ENCODE data around the gene FBXO34. TPM values are rescaled to one million over a fixed set of nuclear protein-coding genes. Genes with fewer than 3 reads are reported as not detected.

FBXO34 gene
- total RNA-seq, 1 donor = 19.7 TPM

- H3K4me3 ChIP-seq (ENCODE audit: low read depth, low read length) = no peak overlapping the region
- DNase-seq (ENCODE audit: low read depth) = no peak
- TF ChIP-seq CTCF (IDR thresholded peaks at IDR 0.05; ENCODE audit: insufficient read depth, low read length) = no peak
These were observed 45.3 kb downstream of the FBXO34 start for GRCh38 chr14:55316564-55316963.

GRCh38 chr14:55317542-55318306 lies 46.5 kb downstream of the FBXO34 start:
- no peak for TF ChIP-seq CTCF (IDR thresholded peaks at IDR 0.05; ENCODE audit: insufficient read depth, low read length)
- no peak overlapping the region for H3K4me3 ChIP-seq (ENCODE audit: low read depth, low read length)
- no peak for DNase-seq (ENCODE audit: low read depth)

GRCh38 chr14:55318694-55319093 lies 47.5 kb downstream of the FBXO34 start:
- DNase-seq (ENCODE audit: low read depth) = no peak
- no peak for TF ChIP-seq CTCF (IDR thresholded peaks at IDR 0.05; ENCODE audit: insufficient read depth, low read length)
- no peak overlapping the region for H3K4me3 ChIP-seq (ENCODE audit: low read depth, low read length)

GRCh38 chr14:55323910-55324309 lies 52.7 kb downstream of the FBXO34 start:
- no peak for DNase-seq (ENCODE audit: low read depth)
- no peak for TF ChIP-seq CTCF (IDR thresholded peaks at IDR 0.05; ENCODE audit: insufficient read depth, low read length)
- H3K4me3 ChIP-seq (ENCODE audit: low read depth, low read length) = no peak overlapping the region

- no peak for TF ChIP-seq CTCF (IDR thresholded peaks at IDR 0.05; ENCODE audit: insufficient read depth, low read length)
- no peak for DNase-seq (ENCODE audit: low read depth)
- no peak overlapping the region for H3K4me3 ChIP-seq (ENCODE audit: low read depth, low read length)
These were observed 53.6 kb downstream of the FBXO34 start for GRCh38 chr14:55324812-55325211.

GRCh38 chr14:55327179-55327578 lies 56.0 kb downstream of the FBXO34 start:
- no peak for DNase-seq (ENCODE audit: low read depth)
- no peak overlapping the region for H3K4me3 ChIP-seq (ENCODE audit: low read depth, low read length)
- TF ChIP-seq CTCF (IDR thresholded peaks at IDR 0.05; ENCODE audit: insufficient read depth, low read length) = no peak

- no peak overlapping the region for H3K4me3 ChIP-seq (ENCODE audit: low read depth, low read length)
- TF ChIP-seq CTCF (IDR thresholded peaks at IDR 0.05; ENCODE audit: insufficient read depth, low read length) = no peak
- DNase-seq (ENCODE audit: low read depth) = peak; percentile 51
These were observed 57.1 kb downstream of the FBXO34 start for GRCh38 chr14:55328317-55328716.

Data from fibroblast of the aortic adventitia (primary cell).